ENCODE data around the gene SIN3B.
A peak's percentile ranks its signal among the peaks of the same experiment; 100 is the strongest.
"Not testable (repeated sequence)": the region's sequence is repeated elsewhere in the genome, so short reads cannot be mapped to it uniquely, and the experiment has no call there.

The SIN3B gene

GRCh38 chr19:16829010-16829821, at the start of gene SIN3B:
SIN3B (plus strand) TSS chr19:16829398; CDS start chr19:16829421, 23 bp downstream.
- DNase-seq, result peak; percentile 93

DNA sequence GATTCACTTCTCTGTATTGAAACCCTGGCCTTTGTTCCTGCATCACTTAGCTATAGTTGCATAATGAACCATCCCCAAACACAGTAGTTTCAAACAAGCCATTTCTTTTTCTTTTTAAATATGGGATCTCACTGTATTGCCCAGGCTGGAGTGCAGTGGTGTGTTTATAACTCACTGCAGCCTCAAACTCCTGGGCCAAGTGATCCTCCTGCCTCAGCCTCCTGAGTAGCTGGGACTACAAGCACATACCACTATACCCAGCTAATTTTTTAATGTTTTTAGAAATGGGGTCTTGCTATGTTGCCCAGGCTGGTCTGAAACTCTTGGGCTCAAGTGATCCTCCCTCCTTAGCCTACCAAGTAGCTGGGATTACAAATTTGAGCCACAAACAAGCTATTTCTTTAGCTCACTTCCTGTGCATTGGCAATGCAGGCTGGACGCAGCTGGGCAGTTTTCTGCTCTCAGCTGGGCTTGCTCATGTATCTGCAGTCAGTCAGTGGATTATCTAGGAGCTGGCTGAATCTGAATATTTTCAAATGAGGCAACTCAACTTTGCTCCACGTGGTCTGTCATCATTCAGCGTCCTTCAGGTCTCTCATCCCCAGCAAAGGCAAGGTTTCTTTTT, 49.5 kb upstream of the SIN3B start:
- no peak for DNase-seq

- DNase-seq, result no peak
Measured at GRCh38 chr19:16782719-16783118, 46.5 kb upstream of the SIN3B start.

DNA sequence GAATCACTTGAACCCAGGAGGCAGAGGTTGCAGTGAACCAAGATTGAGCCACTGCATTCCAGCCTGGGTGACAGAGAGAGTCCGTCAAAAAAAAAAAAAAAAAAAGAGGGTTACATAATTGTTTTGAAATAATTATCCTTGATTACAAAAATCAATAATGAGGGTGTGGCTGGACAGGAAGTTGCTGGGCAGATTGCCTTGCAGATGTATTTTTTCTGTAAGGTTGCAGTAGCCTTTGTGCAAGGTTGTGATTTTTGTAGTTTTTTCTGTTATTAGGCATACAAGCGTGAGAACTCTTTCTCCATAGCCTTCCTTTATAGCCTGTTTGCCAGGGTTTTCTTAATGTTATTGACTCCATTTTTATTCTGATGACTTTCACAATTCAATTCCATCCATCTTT, 40.7 kb upstream of the SIN3B start:
- no peak for DNase-seq

- no peak for DNase-seq
Measured at GRCh38 chr19:16789238-16789637, 40.0 kb upstream of the SIN3B start.

- no peak for DNase-seq
Measured at GRCh38 chr19:16790051-16790450, 39.1 kb upstream of the SIN3B start.

GRCh38 chr19:16791942-16792341, 37.3 kb upstream of the SIN3B start:
- DNase-seq, result no peak

- DNase-seq, result no peak
Measured at GRCh38 chr19:16794456-16795441, 34.4 kb upstream of the SIN3B start.

- no peak for DNase-seq
Measured at GRCh38 chr19:16795731-16796130, 33.5 kb upstream of the SIN3B start.

- no peak for DNase-seq
Measured at GRCh38 chr19:16797876-16798275, 31.3 kb upstream of the SIN3B start.

DNA sequence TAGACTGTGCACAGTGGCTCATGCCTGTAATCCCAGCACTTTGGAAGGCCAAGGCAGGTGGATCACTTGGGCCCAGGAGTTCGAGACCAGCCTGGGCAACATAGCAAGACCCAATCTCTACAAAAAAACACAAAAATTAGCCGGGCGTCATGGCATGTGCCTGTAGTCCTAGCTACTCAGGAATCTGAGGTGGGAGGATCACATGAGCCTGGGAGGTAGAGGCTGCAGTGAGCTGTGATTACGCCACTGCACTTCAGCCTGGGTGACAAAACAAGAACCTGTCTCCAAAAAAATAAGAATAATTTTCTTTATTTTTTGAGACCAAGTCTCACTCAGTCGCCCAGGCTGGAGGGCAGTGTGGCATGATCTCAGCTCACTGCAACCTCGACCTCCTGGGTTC, 30.9 kb upstream of the SIN3B start:
- not testable (repeated sequence) for DNase-seq

DNA sequence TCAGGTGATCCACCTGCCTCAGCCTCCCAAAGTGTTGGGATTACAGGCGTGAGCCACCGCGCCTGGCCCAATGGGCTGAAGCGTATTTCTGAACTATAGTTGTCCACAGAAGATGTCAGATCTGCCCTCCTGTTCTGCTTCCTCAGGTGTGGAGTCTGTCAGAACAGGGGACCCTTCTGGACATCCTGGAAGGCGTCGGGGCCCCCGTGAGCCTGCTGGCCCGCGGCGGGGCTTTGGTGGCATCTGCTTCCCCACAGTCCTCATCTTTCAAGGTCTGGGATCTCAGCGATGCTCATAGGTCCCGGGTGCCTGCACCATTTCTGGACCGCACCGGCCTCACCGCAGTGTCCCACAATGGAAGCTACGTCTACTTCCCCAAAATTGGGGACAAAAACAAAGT, 29.5 kb upstream of the SIN3B start:
- no peak for DNase-seq

DNA sequence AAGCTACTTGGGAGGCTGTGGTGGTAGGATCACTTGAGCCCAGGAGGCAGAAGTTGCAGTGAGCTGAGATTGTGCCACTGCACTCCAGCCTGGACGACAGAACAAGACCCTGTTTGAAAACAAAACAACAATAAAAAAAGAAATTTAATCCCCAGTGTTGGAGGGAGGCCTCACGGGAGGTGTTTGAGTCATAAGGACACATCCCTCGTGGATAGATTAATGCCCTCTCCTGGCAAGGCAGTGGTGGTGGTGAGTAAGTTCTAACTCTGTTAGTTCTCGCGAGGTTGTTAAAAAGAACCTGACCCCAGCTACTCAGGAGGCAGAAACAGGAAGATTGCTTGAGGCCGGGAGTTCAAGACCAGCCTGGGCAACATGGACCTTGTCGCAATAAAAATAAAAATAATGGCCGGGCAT, 27.6 kb upstream of the SIN3B start:
- DNase-seq, result no peak

DNA sequence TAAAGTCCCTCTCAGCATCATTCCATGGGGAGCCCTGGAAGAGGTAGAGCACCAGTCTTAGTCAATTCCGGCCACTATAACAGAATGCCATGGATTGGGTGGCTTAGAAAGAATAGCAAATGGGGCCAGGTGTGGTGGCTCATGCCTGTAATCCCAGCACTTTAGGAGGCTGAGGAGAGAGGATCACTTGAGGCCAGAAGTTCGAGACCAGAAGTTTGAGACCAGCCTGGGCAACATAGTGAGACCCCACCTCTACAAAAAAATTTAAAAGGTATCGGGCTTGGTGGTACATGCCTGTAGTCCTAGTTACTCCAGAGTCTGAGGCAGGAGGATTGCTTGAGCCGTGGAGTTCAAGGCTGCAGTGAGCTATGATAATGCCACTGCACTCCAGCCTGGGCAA, 25.0 kb upstream of the SIN3B start:
- DNase-seq, result no peak

DNA sequence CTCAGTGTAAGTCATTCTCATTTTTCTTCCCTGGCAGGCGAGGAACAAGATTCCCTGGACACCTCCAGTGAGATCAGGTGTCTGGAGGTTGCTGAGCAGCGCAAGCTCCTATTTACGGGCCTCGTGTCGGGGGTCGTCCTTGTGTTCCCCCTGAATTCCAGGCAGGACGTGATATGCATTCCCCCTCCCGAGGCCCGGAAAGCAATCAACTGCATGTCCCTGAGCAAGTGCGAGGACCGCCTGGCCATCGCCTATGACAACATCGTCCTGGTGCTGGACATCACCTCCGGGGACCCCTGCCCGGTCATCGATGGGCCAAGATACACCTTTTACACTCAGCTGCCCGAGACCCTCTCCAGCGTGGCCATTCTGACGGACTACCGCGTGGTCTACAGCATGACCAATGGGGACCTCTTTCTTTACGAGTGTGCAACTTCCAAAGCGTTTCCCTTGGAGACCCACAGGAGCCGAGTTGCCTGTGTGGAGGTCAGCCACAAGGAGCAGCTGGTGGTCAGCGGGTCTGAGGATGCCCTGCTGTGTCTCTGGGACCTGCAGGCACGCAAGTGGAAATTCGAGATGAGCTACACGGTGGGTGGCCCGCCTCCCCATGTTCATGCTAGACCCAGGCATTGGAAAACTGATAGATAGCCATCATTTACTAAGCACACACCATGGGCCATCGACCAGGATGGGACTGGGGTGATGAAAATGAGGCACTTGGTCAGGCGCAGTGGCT, 21.5 kb upstream of the SIN3B start:
- DNase-seq, result no peak

DNA sequence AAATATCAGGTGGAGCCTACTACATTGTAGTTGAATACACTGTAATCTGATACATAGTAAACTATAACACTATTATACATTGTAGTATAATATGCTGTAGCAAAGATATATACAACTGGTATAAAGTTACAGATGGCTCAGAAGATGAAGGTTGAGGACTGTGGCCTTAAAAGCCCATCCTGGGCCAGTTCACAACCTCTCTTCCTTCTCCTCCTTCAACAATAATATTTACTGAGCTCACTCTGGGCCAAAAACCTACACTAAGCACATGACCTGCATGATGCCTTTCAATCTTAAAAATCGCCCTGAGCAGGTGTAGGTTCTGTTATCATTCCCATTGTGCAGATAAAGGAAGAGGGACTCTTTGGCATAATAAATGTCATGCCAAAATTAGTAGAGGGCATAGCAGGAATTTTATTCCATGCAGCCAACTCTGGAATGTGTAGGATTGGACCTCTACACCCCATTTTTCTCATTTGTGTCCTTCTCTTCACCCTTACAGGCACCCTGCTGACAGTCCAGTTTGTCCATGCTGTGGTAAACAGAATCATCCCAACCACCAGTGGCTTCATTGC, 14.6 kb upstream of the SIN3B start:
- no peak for DNase-seq

DNA sequence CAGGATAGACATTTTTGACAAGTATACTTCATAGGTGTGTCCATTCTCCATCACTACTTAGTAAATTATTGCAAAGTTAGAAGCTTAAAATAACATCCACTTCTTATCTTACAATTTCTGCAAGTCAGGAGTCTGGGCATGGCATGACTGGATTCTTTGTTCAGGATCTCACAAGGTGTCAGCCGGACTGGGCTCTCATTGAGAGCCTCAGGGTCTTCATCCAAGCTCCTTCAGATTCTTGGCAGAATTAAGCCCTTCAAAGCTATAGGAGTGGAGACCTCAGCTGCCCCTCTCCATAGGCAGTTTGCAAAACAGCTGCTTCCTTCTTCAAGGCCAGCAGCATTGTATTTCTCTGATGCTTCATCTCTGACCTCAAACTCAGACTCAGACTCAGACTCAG, 9.1 kb upstream of the SIN3B start:
- DNase-seq, result no peak

GRCh38 chr19:16821081-16821480, 8.1 kb upstream of the SIN3B start:
- DNase-seq, result no peak

DNA sequence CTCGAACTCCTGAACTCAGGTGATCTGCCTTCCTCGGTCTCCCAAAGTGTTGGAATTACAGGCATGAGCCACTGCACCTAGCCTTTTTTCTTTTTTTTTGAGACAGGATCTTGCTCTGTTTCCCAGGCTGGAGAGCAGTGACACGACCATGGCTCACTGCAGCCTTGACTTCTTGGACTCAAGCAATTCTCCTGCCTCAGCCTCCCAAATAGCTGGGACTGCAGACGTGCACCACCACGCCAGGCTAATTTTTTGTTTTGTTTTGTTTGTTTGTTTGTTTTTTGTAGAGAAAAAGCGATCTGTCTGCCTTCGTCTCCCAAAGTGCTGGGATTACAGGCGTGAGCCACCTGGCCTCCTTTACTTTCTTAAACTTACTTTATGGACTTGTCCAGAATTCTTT, 6.5 kb upstream of the SIN3B start:
- DNase-seq, result no peak

- no peak for DNase-seq
Measured at GRCh38 chr19:16824658-16825311, 4.4 kb upstream of the SIN3B start.

DNA sequence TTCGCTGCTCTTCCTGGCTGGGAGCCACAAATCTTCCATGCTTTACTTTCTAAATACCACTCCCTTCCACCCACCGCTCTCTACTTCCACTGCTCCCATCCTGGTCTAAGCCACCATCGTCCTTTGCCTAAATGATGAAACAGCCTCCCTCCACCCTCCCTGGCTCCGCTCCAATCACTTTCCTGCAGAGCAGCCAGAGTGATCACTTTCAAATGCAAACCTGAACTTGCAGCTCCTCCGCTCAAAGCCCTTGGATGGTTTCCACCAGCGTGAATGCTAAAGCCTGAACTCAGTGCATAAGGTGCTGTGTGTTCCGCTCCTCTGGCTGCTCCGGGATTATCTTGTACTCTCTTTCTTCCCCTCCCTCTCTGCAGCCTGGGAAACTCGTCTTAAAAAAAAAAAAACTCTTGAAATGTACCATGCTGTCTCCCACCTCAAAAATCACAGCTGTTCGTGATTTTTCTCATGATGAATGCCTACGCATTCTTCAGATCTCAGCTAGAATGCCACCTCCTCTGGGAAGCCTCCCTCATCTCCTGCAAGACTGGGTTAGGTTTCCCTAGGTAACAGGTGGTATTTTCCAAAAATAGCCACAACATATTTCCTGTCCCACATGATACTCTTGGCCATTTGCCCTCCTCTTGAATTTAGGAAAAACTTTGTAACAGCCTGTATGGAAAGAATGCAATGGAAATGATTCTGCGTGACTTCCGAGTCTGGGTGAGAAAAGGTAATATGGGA, 3.7 kb upstream of the SIN3B start:
- DNase-seq, result no peak

Measured in CD4-positive, alpha-beta T cell treated with Interleukin-21 for 1 hour (primary cell).